Ishikawa (cell line): ENCODE results near the gene SLC6A3.

Experiments used
- CREB1 ChIP-seq: IDR thresholded peaks from 2 replicates; pipeline ENCODE4 v1.6.1; 2012; ENCODE audit warnings: low read depth
- EGR1 ChIP-seq: IDR thresholded peaks from 2 replicates; pipeline ENCODE4 v1.6.1; 2012
- NFIC ChIP-seq: IDR thresholded peaks from 2 replicates; pipeline ENCODE4 v1.6.1; 2012
- RAD21 ChIP-seq: IDR thresholded peaks from 2 replicates; pipeline ENCODE4 v1.6.1; 2012; ENCODE audit warnings: low read depth
- TAF1 ChIP-seq: IDR thresholded peaks from 2 replicates; pipeline ENCODE4 v1.6.1; 2012; ENCODE audit warnings: low read depth, mild to moderate bottlenecking
- TF ChIP-seq, protein P1 (sequence below): IDR thresholded peaks from 2 replicates; pipeline ENCODE4 v1.6.1; 2012; ENCODE audit warnings: low read depth, mild to moderate bottlenecking
- TF ChIP-seq, protein P2 (sequence below): IDR thresholded peaks from 2 replicates; pipeline ENCODE4 v1.6.1; 2012

GRCh38 chr5:1415059-1415425 is 30.2 kb downstream of the SLC6A3 start:
- TF ChIP-seq TAF1 (no peak), RAD21 (no peak), CREB1 (no peak), EGR1 (no peak), NFIC (no peak)
- TF ChIP-seq, protein P1, sequence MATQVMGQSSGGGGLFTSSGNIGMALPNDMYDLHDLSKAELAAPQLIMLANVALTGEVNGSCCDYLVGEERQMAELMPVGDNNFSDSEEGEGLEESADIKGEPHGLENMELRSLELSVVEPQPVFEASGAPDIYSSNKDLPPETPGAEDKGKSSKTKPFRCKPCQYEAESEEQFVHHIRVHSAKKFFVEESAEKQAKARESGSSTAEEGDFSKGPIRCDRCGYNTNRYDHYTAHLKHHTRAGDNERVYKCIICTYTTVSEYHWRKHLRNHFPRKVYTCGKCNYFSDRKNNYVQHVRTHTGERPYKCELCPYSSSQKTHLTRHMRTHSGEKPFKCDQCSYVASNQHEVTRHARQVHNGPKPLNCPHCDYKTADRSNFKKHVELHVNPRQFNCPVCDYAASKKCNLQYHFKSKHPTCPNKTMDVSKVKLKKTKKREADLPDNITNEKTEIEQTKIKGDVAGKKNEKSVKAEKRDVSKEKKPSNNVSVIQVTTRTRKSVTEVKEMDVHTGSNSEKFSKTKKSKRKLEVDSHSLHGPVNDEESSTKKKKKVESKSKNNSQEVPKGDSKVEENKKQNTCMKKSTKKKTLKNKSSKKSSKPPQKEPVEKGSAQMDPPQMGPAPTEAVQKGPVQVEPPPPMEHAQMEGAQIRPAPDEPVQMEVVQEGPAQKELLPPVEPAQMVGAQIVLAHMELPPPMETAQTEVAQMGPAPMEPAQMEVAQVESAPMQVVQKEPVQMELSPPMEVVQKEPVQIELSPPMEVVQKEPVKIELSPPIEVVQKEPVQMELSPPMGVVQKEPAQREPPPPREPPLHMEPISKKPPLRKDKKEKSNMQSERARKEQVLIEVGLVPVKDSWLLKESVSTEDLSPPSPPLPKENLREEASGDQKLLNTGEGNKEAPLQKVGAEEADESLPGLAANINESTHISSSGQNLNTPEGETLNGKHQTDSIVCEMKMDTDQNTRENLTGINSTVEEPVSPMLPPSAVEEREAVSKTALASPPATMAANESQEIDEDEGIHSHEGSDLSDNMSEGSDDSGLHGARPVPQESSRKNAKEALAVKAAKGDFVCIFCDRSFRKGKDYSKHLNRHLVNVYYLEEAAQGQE, result no peak
- TF ChIP-seq, protein P2, sequence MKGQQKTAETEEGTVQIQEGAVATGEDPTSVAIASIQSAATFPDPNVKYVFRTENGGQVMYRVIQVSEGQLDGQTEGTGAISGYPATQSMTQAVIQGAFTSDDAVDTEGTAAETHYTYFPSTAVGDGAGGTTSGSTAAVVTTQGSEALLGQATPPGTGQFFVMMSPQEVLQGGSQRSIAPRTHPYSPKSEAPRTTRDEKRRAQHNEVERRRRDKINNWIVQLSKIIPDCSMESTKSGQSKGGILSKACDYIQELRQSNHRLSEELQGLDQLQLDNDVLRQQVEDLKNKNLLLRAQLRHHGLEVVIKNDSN, result no peak
